HepG2 (cell line): ENCODE measurements around the gene MLXIPL.

Experiments used
- HNF4G ChIP-seq, 2 experiments: sonication (generic) in 1 of 2; formaldehyde crosslinking in 1 of 2; IDR thresholded peaks; 2 replicates each; pipeline versions ENCODE4 v1.4.0 to v1.6.1; 2011 to 2020; ENCODE audit warnings: borderline replicate concordance in 2 of 2, low read depth in 2 of 2, mild to moderate bottlenecking in 2 of 2, low read length in 1 of 2, missing genetic modification reagents in 1 of 2, moderate library complexity in 1 of 2
- POLR2A ChIP-seq, 2 experiments: IDR thresholded peaks; 2 replicates each; pipeline ENCODE4 v1.6.1; 2011; ENCODE audit warnings: low read depth in 2 of 2, low read length in 2 of 2, mild to moderate bottlenecking in 1 of 2, moderate library complexity in 1 of 2; ENCODE audit not compliant: insufficient read depth in 1 of 2
- SIN3A ChIP-seq: IDR thresholded peaks from 2 replicates; pipeline ENCODE4 v1.6.1; 2011; ENCODE audit warnings: low read depth, mild to moderate bottlenecking, control low read depth, low read length, borderline replicate concordance
- SRF ChIP-seq: IDR thresholded peaks from 2 replicates; pipeline ENCODE4 v1.6.1; 2011; ENCODE audit warnings: mild to moderate bottlenecking, low read depth, low read length, moderate library complexity
- SUZ12 ChIP-seq: fragments of 150-350 bp; IDR thresholded peaks from 2 replicates; pipeline ENCODE4 v1.6.1; 2014; ENCODE audit warnings: low read depth, low read length
- ZEB1 ChIP-seq: IDR thresholded peaks from 2 replicates; pipeline ENCODE4 v1.6.1; 2012; ENCODE audit warnings: mild to moderate bottlenecking, low read depth, inconsistent platforms; ENCODE audit not compliant: insufficient replicate concordance
- TF ChIP-seq, protein P1 (sequence below): sonication (generic); formaldehyde crosslinking; IDR thresholded peaks from 2 replicates; pipeline ENCODE4 v1.5.0; 2020; ENCODE audit warnings: mild to moderate bottlenecking, missing genetic modification reagents, moderate library complexity
- TF ChIP-seq, protein P2 (sequence below), 2 experiments: fragments of 450-650 bp in 1 of 2; sonication (generic) in 1 of 2; formaldehyde crosslinking; IDR thresholded peaks; 2 replicates each; pipeline versions ENCODE4 v1.5.0 to v1.8.0; 2020 to 2022; ENCODE audit warnings: mild to moderate bottlenecking in 1 of 2, missing genetic modification reagents in 1 of 2

GRCh38 chr7:73647725-73648592 is 23.6 kb upstream of the MLXIPL start:
- TF ChIP-seq POLR2A (IDR thresholded peaks at IDR 0.05; ENCODE audit: insufficient read depth in 1 of 2, low read depth in 2 of 2, low read length in 2 of 2) (peak; percentile 52 to 55; a peak in 3 of 4 replicates), SUZ12 (no peak), ZEB1 (peak; percentile 33), SIN3A (no peak), HNF4G (IDR thresholded peaks at IDR 0.05; ENCODE audit: borderline replicate concordance, low read depth, low read length) (peak; percentile 86), HNF4G (CRISPR knock-in tag; IDR thresholded peaks at IDR 0.05; ENCODE audit: borderline replicate concordance, low read depth) (no peak), SRF (no peak)
- TF ChIP-seq, protein P1, sequence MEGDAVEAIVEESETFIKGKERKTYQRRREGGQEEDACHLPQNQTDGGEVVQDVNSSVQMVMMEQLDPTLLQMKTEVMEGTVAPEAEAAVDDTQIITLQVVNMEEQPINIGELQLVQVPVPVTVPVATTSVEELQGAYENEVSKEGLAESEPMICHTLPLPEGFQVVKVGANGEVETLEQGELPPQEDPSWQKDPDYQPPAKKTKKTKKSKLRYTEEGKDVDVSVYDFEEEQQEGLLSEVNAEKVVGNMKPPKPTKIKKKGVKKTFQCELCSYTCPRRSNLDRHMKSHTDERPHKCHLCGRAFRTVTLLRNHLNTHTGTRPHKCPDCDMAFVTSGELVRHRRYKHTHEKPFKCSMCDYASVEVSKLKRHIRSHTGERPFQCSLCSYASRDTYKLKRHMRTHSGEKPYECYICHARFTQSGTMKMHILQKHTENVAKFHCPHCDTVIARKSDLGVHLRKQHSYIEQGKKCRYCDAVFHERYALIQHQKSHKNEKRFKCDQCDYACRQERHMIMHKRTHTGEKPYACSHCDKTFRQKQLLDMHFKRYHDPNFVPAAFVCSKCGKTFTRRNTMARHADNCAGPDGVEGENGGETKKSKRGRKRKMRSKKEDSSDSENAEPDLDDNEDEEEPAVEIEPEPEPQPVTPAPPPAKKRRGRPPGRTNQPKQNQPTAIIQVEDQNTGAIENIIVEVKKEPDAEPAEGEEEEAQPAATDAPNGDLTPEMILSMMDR, result peak; percentile 54
- TF ChIP-seq, protein P2, sequence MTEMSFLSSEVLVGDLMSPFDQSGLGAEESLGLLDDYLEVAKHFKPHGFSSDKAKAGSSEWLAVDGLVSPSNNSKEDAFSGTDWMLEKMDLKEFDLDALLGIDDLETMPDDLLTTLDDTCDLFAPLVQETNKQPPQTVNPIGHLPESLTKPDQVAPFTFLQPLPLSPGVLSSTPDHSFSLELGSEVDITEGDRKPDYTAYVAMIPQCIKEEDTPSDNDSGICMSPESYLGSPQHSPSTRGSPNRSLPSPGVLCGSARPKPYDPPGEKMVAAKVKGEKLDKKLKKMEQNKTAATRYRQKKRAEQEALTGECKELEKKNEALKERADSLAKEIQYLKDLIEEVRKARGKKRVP (CRISPR knock-in tag; IDR thresholded peaks at IDR 0.05), result peak in 1 of 2 experiments; percentile 45; a peak in 1 of 4 replicates
